Activated gamma-delta T cell treated with Interleukin-2 at 50 U/mL for 16 hours (primary cell): Measurements from ENCODE around the gene MCTP1.

ENCODE experiments used
- DNase-seq: peaks from one replicate; pipeline ENCODE4 v3.0.0-alpha.2; 2020

The MCTP1 gene

DNA sequence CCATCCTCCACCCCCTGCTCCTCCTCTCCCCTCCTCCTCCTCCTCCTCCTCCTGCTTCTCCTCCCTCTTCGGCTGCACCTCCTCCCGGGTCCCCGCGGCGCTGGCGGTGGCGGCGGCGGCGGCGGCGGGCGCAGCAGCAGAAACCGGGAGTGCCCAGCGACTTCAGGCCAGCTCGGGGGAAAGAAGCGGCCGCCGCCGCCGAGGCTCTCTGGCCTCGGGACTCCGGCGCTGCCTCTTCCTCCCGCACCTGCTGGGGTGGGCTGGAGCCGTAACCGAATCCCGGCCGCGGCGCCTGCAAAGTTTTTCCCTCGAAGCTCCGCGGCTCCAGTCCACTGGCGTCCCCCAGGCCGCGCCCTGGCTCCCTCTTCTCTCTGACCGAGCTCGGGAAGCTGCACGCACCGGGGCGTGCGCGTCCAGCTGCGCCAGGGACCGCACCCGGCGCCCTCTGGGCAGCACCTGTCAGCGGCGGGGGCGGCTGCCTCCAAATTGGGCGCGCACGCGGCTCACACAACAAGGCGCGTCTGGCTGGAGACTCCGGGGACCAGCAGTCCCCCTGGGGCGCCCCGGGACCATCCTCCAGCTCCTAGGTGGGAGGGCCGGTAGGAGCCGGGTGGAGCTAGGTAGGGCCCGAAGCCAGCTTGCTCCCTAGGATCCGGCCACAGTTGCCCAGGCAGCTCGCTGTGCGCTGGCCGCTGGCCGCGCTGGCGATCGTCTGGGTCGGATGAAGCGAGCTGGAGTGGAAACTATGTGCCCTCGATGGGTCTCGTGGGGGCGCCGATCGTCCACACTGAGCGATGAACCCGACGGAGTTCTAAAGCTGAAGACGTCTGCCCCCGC lies at the start of gene MCTP1:
Gene MCTP1, minus strand, starts transcription at position 523 of the 837 bp plus-strand sequence.
- DNase-seq, result no peak

DNA sequence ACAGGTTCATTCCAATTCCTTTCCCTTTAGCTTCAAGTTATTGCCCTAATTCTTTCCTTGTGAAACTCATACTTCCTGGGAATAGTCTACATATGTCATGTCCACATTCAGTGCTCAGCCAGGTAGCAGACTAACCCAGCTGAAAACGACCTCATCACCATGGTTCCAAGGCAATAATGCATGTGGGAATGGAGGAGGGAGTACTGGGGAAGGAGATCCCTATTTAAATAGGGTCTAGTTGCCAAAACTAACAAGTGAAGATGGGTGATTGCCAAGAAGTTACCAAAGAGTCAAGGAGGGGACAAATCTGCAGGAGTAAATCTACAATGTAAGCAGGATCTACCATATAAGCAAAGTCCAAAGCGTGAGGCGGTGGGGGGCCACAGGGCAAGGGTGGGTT lies 47.3 kb upstream of the MCTP1 start:
- no peak for DNase-seq

DNA sequence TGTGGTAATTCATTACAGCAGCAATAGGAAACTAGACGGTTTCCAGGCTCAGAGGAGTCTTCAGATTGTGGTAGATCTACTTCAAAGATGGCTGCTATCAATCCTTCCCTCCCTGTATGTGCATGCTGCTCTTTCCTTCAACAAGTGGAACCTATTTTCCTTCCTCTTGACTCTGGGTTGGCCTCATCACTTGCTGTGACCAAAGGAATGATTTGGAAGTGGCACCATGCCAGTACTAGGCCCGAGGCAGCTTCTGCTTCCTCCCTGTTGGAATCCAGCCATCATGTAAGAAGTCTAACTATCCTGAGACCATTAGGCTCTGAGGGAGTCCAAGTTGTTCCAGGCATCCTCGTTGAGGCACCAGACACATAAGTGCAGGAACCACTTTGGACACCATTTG lies 46.5 kb upstream of the MCTP1 start:
- no peak for DNase-seq

DNA sequence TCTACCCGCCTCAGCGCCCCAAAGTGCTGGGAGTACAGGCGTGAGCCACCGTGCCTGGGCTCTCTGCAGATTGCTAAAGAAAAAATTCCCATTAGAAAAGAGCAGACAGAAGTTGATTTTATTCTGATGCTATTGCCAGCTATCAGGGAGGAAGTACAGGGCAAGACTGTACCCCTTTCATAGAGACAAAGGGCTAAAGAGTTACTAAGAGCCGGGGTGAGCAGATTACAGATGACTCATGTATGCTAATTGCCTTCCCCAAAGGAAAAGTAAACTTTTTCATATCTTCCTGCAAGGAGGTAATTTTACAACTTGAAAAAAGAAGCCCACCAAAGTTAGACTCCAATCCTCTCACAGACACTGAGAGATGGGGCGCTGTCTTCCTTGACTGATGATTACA lies 42.3 kb upstream of the MCTP1 start:
- DNase-seq, result no peak

DNA sequence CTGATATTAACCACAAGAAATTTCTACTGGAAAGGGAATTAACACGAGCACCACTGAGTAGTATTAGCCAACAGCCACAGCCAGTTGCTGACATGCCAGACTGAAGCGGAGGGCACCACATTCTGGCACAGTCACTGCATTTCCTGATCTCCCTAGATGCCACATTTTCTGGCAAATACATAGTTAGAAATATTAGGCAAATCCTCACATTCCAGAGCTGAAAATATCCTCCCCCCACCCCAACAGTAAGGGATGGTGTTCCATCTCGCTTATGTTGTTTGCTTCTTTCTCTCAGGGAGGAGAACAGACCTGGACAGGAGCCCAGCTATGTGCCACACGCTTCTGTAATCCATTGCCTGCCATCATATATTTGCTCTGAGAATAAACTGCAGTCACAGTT lies 32.8 kb upstream of the MCTP1 start:
- no peak for DNase-seq

DNA sequence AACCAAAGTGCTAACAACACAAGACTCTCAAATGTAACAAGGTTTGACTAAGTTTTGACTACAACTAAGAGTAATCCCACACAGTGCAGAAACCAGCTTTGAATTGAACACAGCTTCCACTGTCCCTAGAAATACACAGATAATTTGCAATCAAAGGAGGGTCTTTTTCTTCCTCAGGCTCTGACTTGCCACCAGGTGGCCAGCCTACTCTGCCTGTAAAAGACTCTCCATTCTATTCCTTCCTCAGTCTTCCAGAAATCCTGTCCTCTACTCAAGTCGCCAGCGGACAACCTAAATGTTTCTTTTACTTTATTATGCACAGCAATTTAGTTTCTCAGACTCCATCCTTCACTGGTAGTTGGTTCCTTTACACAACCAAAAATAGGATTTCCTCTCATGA lies 32.2 kb upstream of the MCTP1 start:
- no peak for DNase-seq

DNA sequence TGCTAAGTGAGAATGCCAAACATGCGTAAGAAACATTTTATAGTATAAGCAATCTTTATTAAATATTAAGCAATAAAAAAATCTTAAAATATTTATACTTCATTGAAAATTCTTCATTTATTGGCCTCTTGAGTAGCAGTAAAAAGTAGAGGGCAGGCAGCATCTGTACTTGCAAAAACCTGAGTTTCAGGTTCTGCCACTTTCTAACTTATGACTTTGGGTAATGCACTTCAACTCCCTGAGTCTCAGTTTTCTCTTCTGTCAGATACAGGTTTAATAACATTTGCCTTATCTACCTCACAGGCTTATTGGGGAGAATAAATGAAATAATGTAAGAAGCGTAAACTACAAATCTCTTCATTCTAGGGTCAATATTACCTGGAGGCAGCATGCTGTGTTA lies 19.8 kb upstream of the MCTP1 start:
- DNase-seq, result no peak

DNA sequence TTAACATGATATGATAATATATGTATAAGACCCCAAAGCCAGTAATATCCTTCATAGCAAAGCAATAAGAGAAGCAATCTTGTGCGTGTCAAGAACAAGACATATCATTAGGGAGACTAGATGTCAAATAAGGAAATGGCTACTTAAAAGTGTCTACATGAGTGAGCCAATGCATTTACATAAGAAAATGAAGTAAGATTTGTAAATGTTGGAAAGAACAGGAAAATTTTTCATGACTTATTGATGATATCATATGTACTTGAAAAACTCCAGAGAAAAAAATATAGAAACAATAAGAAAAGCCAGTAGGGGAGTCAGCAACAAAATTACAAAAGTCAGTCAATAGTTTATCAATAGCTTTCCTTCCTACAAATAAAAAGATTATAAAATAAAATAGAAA lies 13.8 kb upstream of the MCTP1 start:
- no peak for DNase-seq

DNA sequence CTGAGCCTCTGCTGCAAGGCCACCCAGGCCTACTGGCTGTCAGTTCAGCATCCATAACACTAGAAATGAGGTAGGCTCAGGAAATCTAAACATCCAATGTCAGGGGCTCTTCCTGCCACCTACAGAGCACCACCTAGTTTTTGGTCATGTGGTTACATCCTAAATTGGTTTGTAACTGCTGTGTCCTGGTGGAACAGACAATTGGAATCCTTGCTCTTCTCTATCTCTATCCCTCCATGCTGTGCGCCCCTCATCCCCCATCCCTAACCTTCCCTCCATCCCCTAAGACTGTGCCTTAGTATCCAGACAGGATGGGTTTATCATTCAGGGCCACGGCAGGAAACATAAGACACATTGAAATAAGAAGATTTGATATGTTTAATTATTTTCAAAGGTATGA lies 11.4 kb upstream of the MCTP1 start:
- no peak for DNase-seq

DNA sequence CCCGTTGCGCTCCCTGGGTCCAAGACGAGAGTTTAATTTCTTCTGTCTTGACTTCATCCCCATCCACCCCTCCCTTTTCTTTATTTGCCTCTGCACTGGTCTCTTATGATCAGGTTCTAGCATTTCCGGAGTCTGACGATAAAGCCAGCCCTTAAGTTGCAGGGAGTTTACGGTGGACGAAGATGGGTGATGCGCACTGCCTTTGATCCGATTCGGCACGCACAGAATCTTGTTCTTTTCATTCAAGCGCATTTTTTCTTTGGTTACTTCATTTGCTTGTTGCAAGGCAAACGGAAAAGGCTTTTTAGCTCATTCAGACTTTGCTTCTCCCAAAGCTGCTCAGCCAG lies 488 bp upstream of the MCTP1 start:
- no peak for DNase-seq

DNA sequence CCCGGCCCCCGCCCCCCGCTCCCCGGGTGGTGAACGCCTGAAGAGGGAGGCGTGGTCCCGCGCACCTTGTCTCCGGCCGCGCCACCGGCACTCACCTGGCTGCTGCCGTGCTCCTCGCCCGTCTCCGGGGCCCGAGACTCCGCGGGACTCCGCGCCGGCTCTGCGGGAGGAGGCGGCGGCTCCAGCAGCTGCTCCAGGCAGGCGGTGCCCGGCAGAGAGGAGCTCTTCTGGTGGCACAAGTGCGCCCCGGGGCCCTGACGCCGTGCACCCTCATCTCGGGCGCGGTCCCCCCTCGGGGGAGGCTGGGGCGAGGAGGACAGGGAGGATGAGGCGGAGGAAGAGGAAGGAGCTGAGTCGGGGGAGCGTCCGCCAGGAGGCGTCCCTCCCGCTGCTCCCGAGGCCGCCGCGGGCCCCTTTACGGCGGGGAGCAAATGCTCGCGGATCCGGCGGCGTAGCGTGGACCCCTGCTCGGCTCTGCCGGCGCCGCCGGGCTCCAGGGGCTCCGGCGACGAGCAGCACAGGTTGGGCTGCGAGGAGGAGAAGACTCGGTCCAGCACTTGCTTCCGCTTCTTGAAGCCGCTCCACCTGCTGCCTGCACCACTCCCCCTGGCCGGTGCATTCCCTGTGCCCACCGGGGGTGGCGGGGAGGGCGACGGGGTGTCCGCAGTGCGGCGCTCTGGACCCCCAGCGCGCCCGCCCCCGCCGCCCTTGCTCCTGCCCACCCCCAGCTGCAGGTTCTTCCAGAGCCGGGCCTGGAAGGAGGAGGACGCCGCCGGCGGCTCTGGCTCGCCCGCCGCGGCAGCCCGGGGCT lies 928 bp downstream of the MCTP1 start:
- no peak for DNase-seq

DNA sequence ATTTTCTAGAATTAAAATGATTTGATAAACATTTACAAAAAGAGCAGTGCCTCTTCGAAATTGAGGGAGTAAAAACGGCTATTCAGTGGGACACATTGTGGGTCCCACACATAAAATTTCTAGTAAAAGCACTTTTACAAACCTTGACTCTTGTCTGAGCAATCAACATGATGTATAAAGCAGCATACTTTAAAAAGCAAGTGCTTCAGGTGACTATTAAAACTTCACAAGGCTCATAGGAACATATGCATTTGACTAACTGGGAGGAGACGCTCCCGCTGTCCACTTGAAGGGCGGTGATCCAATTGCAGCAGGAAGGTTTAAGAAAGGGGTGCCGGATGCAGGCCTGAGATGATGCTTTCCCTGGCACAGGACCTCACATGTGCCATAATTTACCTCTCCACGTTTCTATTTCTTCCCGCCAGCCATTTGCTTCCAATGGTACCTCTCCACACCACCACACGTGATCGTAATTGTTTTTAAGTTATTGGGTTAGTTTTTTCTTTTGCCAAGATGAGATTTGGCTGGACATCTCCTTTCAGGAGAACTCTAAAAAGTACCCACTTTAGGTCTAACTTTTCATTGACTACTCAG lies 1.8 kb downstream of the MCTP1 start:
- no peak for DNase-seq

DNA sequence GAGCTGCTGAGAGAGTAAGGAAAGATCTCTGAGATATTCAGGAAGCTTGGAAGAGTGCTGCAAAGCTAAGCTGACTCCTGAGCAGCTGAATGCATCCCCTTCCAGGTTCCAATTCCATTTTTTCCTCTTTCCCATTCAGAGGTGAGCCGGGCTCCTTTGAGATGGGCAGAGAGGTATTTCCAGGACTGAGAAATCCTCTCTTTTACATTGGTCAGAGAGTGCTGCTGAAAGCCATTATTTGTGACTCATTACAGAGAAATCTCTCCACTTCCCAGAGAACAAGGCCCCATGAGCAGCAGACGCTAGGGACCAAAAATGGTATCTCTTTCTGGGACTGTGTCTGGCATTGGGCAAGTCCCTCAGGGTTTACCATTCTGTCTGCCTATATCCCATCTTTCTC lies 3.7 kb downstream of the MCTP1 start:
- DNase-seq, result no peak

DNA sequence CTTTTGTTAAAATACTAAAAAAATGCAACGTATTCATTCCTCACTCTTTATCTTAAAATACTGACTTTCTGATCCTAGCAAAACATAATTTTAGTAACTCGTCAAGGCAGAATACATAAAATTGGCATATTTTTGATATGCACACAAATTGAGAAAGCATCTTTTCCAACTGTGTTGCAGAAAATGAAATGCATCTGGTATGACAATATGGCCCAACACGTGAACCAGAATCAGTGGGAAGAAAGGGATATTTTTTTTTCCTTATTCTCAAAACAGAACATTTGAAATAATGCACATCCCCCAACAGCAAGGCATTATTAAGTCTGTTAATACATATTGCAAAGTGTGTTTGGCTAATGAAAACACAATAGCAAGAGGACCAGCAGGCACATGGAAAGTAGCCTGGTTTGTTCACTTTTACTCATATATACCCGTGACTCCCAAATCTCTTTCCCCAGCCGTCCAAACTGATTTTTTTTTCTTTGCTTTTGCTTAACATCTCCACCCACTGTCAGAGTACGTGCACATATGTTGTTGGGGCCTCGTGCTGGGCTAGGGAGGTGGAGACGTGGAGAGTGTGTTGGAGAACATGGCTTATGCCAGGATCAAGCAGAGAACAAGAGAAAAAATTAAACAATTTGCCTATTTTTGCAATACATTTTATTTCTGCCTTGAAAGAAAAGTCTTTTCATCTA lies 4.3 kb downstream of the MCTP1 start:
- DNase-seq, result no peak

DNA sequence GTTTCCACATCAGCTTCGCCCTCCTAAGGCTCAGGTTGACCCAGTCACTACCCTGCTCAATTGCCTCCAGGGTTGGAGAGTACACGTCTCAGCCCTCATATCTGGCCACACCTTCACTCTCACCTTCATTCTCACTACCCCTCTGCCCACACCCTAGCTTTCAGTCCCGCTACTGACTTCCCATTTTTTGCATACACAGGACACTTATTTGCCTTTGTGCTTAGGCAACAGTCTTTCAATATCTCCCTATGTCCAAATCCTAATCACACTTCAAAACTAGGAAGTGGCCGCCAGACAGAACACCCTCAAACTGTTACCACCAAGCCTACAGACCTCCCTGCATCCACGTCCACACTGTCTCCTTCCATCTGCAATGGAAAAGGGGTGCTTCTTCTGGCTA lies 10.9 kb downstream of the MCTP1 start:
- no peak for DNase-seq

DNA sequence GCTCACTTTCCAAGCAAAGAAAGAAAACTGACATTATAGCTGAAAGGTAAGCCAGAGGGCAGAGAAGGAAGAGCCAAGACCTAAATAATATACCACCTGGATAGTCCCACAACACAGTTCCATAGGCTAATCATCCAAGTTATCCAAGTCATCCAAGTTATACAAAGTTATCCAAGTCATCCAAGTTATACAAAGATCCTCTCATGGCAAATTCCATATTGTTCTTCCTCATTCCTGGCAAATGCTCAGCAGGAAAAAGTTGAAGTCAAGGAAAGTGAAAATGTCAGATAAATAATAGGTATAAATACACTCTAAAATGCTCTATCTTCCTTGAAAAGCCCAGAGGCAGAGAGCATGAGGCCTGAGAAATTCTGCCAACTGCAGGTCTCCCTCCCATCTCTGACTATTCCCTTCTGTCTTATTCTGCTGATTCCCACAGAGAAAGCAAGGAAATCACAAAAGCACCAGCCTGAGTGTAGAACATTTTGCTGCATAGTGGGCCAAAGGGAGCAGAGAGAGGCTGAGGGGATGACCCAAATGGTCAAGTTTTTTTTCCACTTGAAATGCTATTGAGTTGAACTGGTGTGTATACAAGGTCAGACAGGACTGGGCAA lies 12.5 kb downstream of the MCTP1 start:
- DNase-seq, result no peak

DNA sequence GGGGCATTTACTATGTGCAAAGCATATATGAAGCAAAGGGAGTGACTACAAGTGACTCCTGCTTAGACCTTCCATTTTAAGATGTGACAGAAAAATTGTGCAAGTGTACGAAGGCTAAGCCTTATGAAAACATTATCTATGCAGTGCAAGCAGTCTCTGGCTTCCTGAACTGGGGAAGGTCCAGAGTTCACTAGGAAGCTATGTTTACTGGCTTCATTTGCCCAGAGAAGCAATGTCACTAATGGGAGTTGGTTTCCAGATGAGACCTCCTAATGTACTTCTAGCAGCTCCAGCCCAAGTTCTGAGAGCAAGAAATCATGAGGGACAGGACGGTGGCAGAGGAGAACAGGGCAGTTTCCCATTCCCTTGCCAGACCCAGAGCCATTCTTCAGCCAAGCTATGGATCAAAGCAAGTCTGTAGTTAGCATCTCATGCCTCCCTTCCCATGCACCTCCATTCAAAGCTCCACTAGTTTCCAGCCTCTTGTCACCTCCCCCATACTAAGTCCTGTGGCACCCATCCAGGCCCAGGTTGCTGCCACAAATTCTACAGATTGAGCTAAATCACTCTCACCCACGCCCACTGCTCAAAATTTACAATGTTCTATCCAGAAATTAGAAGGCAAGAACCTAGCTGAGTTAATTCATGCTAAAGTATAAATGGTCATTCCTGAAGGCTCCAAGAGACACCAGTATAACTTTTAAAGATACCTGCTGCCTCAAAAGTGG lies 21.8 kb downstream of the MCTP1 start:
- no peak for DNase-seq

DNA sequence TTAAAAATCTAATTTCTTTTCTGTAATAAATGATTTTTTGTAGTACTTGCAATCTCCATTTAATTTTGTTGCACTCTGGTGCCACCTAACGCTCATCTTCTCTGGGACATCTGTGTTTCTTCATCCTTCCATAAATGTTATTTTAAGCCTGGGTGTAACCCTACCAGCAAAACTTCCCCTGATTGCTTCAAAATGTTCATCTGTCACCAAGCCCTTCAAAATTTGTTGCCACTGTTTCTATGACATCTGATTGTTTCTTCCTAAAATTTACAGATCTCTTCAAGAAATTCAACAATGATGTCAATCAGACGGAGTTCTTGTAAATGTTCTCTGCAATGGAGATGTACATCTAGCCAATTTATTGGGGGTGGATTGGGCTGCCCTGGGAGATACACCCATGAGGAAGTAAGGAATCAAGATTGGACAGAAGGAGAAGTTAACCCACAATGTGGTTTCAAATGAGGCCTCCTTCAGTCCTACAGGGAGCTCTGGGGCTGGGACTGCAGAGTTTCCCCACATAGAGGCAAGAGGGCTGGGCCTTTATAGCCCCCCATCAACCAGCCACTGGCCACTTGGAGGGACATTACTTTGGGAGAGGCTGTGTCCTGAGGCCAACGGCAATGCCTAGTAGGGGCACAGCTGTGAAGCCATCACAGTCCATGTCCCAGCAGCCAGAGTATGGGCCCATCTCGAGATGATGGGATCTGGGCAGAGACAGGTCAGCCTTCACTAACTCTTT lies 23.3 kb downstream of the MCTP1 start:
- no peak for DNase-seq

DNA sequence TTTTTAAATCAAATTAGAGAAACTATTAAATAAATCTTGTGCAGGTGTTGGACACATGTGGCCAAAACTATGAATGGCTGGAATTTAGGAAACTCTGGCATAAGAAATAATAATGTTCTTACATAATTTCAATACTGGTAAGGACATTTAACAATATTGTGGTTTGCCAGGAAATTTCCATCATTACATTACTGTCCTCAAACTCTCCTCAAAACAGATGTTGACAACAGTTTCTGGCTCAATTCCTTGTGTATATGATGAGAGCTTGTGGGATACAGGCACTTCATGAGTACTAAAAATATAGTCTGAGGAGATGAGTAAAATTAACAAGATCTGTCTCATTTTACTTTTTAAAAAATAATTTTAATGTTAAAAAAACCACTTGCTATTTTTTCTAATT lies 27.9 kb downstream of the MCTP1 start:
- no peak for DNase-seq

DNA sequence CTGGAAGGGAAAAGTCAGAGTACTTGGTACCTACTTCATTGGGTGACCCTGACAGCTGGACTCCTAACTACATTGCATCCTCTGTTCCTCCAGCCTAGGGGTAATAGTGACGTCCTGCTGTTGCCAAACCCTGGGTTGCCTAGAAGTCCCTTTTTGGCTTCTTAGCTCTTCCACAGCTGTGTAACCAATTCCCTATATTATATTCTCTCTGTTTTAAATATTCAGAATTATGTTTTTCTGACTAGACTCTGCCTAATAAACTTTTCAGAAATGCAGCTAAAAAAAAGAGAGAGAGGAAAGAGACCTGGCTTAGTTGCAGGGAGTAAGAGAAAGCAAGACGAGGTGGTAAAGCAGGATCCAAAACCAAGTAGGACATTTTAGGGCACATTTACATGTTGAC lies 28.4 kb downstream of the MCTP1 start:
- DNase-seq, result no peak

DNA sequence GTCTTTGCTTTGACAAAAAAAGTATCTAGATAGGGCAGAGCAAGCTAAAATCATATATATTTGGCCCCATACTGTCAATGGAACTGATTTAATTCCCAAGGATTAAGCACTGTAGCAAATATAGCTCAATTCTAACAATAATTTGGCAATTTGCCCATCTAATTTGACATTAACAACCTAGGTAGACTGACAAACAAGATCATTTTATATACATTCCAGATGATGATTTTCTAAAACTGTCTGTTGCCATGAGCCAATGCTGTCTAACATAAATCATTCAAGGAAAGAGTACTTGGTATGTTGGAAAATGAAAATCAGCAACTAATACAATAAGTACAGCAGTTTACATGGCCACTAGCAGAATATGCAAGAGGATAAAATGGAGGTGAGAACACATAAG lies 32.1 kb downstream of the MCTP1 start:
- no peak for DNase-seq

DNA sequence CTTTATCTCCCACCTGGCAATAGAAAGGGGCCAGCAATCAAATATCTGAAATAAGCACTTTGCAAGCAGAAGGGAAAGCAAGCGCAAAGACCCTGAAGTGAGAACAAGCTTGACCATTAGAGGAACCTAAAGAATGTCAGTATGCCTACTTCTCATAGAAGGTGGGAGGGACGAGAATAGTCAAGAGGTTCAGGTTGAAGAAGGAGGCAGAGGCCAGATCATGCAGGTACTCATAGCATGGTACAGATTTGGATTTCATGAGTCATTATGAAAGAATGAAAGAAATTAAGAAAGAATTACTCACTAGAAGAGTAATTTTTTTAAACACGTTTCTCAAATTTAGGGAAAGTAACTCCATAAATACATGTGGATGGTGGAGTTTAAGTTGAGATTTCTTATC lies 33.7 kb downstream of the MCTP1 start:
- no peak for DNase-seq
